GM04503 (cell line): ENCODE data around the gene TADA2B.

Experiments
- DNase-seq: peaks from one replicate; pipeline ENCODE4 v3.0.0-alpha.2; 2012; ENCODE audit warnings: low read depth

Gene TADA2B

GRCh38 chr4:7043284-7044136 lies at the start of gene TADA2B:
TSS of gene TADA2B (plus strand) at chr4:7043372. CDS start at chr4:7043580, 208 bp downstream.
- no peak for DNase-seq

- DNase-seq, result no peak
These were observed 46.7 kb upstream of the TADA2B start for GRCh38 chr4:6996481-6996880.

- DNase-seq, result no peak
These were observed 43.7 kb upstream of the TADA2B start for GRCh38 chr4:6999172-7000086.

GRCh38 chr4:7000421-7001176 lies 42.6 kb upstream of the TADA2B start:
- no peak for DNase-seq

GRCh38 chr4:7001271-7001670 lies 41.9 kb upstream of the TADA2B start:
- no peak for DNase-seq

GRCh38 chr4:7002336-7002735 lies 40.8 kb upstream of the TADA2B start:
- DNase-seq, result no peak

GRCh38 chr4:7003176-7003878 lies 39.8 kb upstream of the TADA2B start:
- no peak for DNase-seq

- DNase-seq, result no peak
These were observed 39.3 kb upstream of the TADA2B start for GRCh38 chr4:7003879-7004240.

- no peak for DNase-seq
These were observed 38.8 kb upstream of the TADA2B start for GRCh38 chr4:7004331-7004730.

- DNase-seq, result no peak
These were observed 37.6 kb upstream of the TADA2B start for GRCh38 chr4:7005571-7005970.

GRCh38 chr4:7006411-7006810 lies 36.8 kb upstream of the TADA2B start:
- DNase-seq, result peak; percentile 42

- DNase-seq, result no peak
These were observed 35.8 kb upstream of the TADA2B start for GRCh38 chr4:7007142-7007907.

- no peak for DNase-seq
These were observed 35.2 kb upstream of the TADA2B start for GRCh38 chr4:7007944-7008343.

GRCh38 chr4:7009564-7009963 lies 33.6 kb upstream of the TADA2B start:
- no peak for DNase-seq

- no peak for DNase-seq
These were observed 30.0 kb upstream of the TADA2B start for GRCh38 chr4:7013175-7013574.

- DNase-seq, result no peak
These were observed 28.4 kb upstream of the TADA2B start for GRCh38 chr4:7014815-7015214.

- no peak for DNase-seq
These were observed 27.7 kb upstream of the TADA2B start for GRCh38 chr4:7015383-7016035.

GRCh38 chr4:7016086-7016485 lies 27.1 kb upstream of the TADA2B start:
- DNase-seq, result no peak

GRCh38 chr4:7016512-7016911 lies 26.7 kb upstream of the TADA2B start:
- no peak for DNase-seq

GRCh38 chr4:7017446-7018048 lies 25.6 kb upstream of the TADA2B start:
- no peak for DNase-seq
